Subcutaneous adipose tissue (tissue), 4 donors: ENCODE measurements around the gene PPDPF. TPM values are rescaled to one million over a fixed set of nuclear protein-coding genes. Genes with fewer than 3 reads are reported as not detected.

Experiments used
- CTCF ChIP-seq: fragments of 450-650 bp; IDR thresholded peaks from one replicate; pipeline ENCODE4 v1.5.1; 2016; ENCODE audit warnings: low read depth, mild to moderate bottlenecking, control low read depth, antibody characterized with exemption, moderate library complexity
- total RNA-seq, 4 donors: library from RNA; depleted of rRNA; stranded (reverse); fragments of >200 nt; gene quantifications; one replicate each; pipeline ENCODE4 v1.1.0, GENCODE V29; 2016

Gene PPDPF
- total RNA-seq: 100 to 1,000 TPM in 1 of 4 donors, 10 to 100 TPM in 3; 46.9 to 135 (median 63.2) TPM

- no peak for TF ChIP-seq CTCF
Measured at GRCh38 chr20:63520504-63520933, at the start of gene PPDPF. TSS of gene PPDPF (plus strand) at chr20:63520765. CDS start at chr20:63521309, 544 bp downstream.

GRCh38 chr20:63471002-63471716, 49.4 kb upstream of the PPDPF start:
- TF ChIP-seq CTCF: no peak

GRCh38 chr20:63471717-63471980, 48.9 kb upstream of the PPDPF start:
- TF ChIP-seq CTCF: no peak

- no peak for TF ChIP-seq CTCF
Measured at GRCh38 chr20:63471981-63472831, 48.4 kb upstream of the PPDPF start, which contains the start of gene KCNQ2. TSS of gene KCNQ2 (minus strand) at chr20:63472655. CDS start at chr20:63472463, 192 bp downstream.

GRCh38 chr20:63472862-63473390, 47.6 kb upstream of the PPDPF start:
- no peak for TF ChIP-seq CTCF

- TF ChIP-seq CTCF: no peak
Measured at GRCh38 chr20:63473555-63474449, 46.8 kb upstream of the PPDPF start.
